Measurements from ENCODE around the gene OR14A2.
"Not testable (repeated sequence)": the region's sequence is repeated elsewhere in the genome, so short reads cannot be mapped to it uniquely, and the experiment has no call there.

OR14A2 gene

DNA sequence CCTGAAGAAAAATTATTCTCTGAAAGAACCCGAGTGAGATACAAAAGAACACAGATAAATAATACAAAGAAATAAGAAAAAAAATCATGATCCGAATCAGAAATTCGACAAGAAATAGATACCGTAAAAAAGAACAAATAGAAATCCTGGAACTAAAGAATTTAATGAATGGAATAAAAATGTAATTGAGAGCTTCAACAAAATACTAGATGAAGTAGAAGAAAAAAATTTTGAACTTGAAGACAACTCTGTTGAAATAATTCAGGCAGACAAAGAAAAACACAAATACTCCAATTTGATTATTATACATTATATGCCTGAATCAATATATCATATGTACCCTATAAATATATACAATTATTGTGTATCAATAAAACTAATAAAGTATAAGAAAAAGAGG is 26.7 kb downstream of the OR14A2 start:
- Histone ChIP-seq H3K4ac (ENCODE audit: low read depth in 1 of 2, low read length in 2 of 2) (no peak overlapping the region), H4K91ac (ENCODE audit: low read length) (no peak overlapping the region), H3K4me2 (ENCODE audit: low read length, poor library complexity, severe bottlenecking) (no peak overlapping the region), H3K27ac (ENCODE audit: low read length, poor library complexity, severe bottlenecking) (no peak overlapping the region), H3K23ac (ENCODE audit: low read length in 2 of 2) (no peak overlapping the region), H2AFZ (ENCODE audit: low read depth, low read length) (no peak overlapping the region), H3K36me3 (ENCODE audit: control insufficient read depth in 1 of 2, insufficient read depth in 2 of 2, low read depth in 1 of 2, low read length in 2 of 2) (no peaks in the 10 kb centered on the region), H3K9ac (ENCODE audit: low read length) (no peak overlapping the region), H2BK15ac (ENCODE audit: low read depth, poor library complexity, severe bottlenecking) (no peak overlapping the region), H2BK5ac (ENCODE audit: low read depth, low read length, poor library complexity, severe bottlenecking) (no peak overlapping the region), H3K4me1 (ENCODE audit: control insufficient read depth, insufficient read depth, low read depth, low read length) (no peaks in the 10 kb centered on the region), H3K27me3 (ENCODE audit: control insufficient read depth in 1 of 2, insufficient read depth in 1 of 2, low read length in 2 of 2) (no peaks in the 10 kb centered on the region), H3K4me3 (ENCODE audit: insufficient read depth in 1 of 2, low read depth in 1 of 2, low read length in 2 of 2) (no peak overlapping the region), H3K9me3 (ENCODE audit: control insufficient read depth, low read length) (peaks cover 58% of the 10 kb centered on the region), H2BK120ac (ENCODE audit: low read depth, low read length) (no peak overlapping the region), H4K8ac (ENCODE audit: low read length) (no peak overlapping the region), H3K79me1 (replicated peaks; ENCODE audit: low read length, poor library complexity, severe bottlenecking) (no peaks in the 10 kb centered on the region), H2AK5ac (ENCODE audit: low read length, severe bottlenecking) (no peak overlapping the region), H2BK12ac (ENCODE audit: low read length in 2 of 2) (no peak overlapping the region), H3K18ac (ENCODE audit: low read depth in 1 of 2, low read length in 2 of 2) (no peak overlapping the region), H3K14ac (ENCODE audit: low read length in 2 of 2) (no peak overlapping the region)
- WGBS, result no CpG with 5 or more reads among the region's 4 CpGs
- no peak for DNase-seq

DNA sequence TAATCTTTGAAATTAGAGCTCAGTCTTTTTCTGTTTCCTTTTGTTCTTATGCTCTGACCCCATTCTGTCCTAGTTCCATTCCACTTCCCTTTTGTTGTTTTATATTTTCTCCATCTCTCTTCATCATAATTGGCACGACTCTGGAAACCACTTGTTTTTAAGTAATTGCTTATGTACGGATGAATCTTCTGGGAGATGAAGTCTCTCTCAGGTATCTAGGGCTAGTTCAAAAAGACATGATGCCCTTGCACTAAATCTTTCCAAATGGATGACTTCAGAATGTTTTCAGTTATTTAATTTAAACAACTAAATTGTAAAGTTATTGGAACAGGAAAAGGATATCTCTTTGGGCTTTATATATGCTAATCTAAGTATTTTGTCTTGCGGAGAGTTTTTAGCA is 31.4 kb downstream of the OR14A2 start, which contains the start of gene OR6F1:
TSS of gene OR6F1 (minus strand) at position 101 of the 400 bp plus-strand sequence. CDS start 3,891 bp downstream, outside the sequence.
- no peak within 1 kb of the TSS for H3K14ac ChIP-seq (ENCODE audit: low read length in 2 of 2)
- H3K23ac ChIP-seq (ENCODE audit: low read length in 2 of 2), result no peak within 1 kb of the TSS
- no peak within 1 kb of the TSS for H3K4ac ChIP-seq (ENCODE audit: low read depth in 1 of 2, low read length in 2 of 2)
- H3K4me3 ChIP-seq (ENCODE audit: insufficient read depth in 1 of 2, low read depth in 1 of 2, low read length in 2 of 2), result no peak within 1 kb of the TSS
- H4K8ac ChIP-seq (ENCODE audit: low read length), result no peak within 1 kb of the TSS
- no peak within 1 kb of the TSS for H3K18ac ChIP-seq (ENCODE audit: low read depth in 1 of 2, low read length in 2 of 2)
- no peak within 1 kb of the TSS for H4K91ac ChIP-seq (ENCODE audit: low read length)
- H2AFZ ChIP-seq (ENCODE audit: low read depth, low read length), result no peak within 1 kb of the TSS
- DNase-seq, result no peak
- no peak within 1 kb of the TSS for H3K4me2 ChIP-seq (ENCODE audit: low read length, poor library complexity, severe bottlenecking)
- no peak within 1 kb of the TSS for H3K9ac ChIP-seq (ENCODE audit: low read length)
- no peak within 1 kb of the TSS for H2BK12ac ChIP-seq (ENCODE audit: low read length in 2 of 2)
- no peaks in the 10 kb centered on the region for H3K27me3 ChIP-seq (ENCODE audit: control insufficient read depth in 1 of 2, insufficient read depth in 1 of 2, low read length in 2 of 2)
- no peak within 1 kb of the TSS for H2BK15ac ChIP-seq (ENCODE audit: low read depth, poor library complexity, severe bottlenecking)
- H3K27ac ChIP-seq (ENCODE audit: low read length, poor library complexity, severe bottlenecking), result no peak within 1 kb of the TSS
- no peak within 1 kb of the TSS for H2BK120ac ChIP-seq (ENCODE audit: low read depth, low read length)
- no peaks in the 10 kb centered on the region for H3K79me1 ChIP-seq (replicated peaks; ENCODE audit: low read length, poor library complexity, severe bottlenecking)
- no peaks in the 10 kb centered on the region for H3K4me1 ChIP-seq (ENCODE audit: control insufficient read depth, insufficient read depth, low read depth, low read length)
- no peak within 1 kb of the TSS for H2BK5ac ChIP-seq (ENCODE audit: low read depth, low read length, poor library complexity, severe bottlenecking)
- no peak within 1 kb of the TSS for H2AK5ac ChIP-seq (ENCODE audit: low read length, severe bottlenecking)
- peaks cover 53% of the 10 kb centered on the region for H3K9me3 ChIP-seq (ENCODE audit: control insufficient read depth, low read length)
- 63% methylated on average over 2 of the region's 3 CpGs for WGBS
- H3K36me3 ChIP-seq (ENCODE audit: control insufficient read depth in 1 of 2, insufficient read depth in 2 of 2, low read depth in 1 of 2, low read length in 2 of 2), result no peaks in the 10 kb centered on the region

DNA sequence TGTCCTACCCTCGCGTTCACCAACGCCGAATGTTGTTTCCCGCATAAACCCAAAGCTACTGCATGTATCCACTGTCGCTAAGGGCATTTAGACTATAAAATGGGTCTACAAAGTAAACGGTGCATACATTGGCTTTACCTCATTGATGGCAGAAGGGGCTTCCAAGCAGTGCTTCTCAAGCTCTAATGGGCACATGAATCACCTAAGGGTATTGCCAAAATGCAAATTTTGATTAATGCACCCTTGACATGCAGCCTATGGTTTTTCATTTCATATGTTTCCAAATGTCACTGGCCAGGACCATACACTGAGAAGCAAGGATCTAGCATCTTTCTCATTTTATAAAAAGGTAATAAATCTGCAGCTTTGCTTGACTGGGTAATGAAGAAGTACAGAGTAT is 34.2 kb downstream of the OR14A2 start:
- H3K4me2 ChIP-seq (ENCODE audit: low read length, poor library complexity, severe bottlenecking), result no peak overlapping the region
- no peak overlapping the region for H2BK12ac ChIP-seq (ENCODE audit: low read length in 2 of 2)
- no peak overlapping the region for H3K4ac ChIP-seq (ENCODE audit: low read depth in 1 of 2, low read length in 2 of 2)
- no peak overlapping the region for H2BK5ac ChIP-seq (ENCODE audit: low read depth, low read length, poor library complexity, severe bottlenecking)
- H3K4me3 ChIP-seq (ENCODE audit: insufficient read depth in 1 of 2, low read depth in 1 of 2, low read length in 2 of 2), result no peak overlapping the region
- peaks cover 46% of the 10 kb centered on the region for H3K9me3 ChIP-seq (ENCODE audit: control insufficient read depth, low read length)
- H3K14ac ChIP-seq (ENCODE audit: low read length in 2 of 2), result no peak overlapping the region
- H3K9ac ChIP-seq (ENCODE audit: low read length), result no peak overlapping the region
- no peak overlapping the region for H3K23ac ChIP-seq (ENCODE audit: low read length in 2 of 2)
- H3K27ac ChIP-seq (ENCODE audit: low read length, poor library complexity, severe bottlenecking), result no peak overlapping the region
- no peaks in the 10 kb centered on the region for H3K79me1 ChIP-seq (replicated peaks; ENCODE audit: low read length, poor library complexity, severe bottlenecking)
- H2BK15ac ChIP-seq (ENCODE audit: low read depth, poor library complexity, severe bottlenecking), result no peak overlapping the region
- no peak overlapping the region for H4K8ac ChIP-seq (ENCODE audit: low read length)
- WGBS, result 92% methylated on average over 7 of the region's 7 CpGs
- H2AK5ac ChIP-seq (ENCODE audit: low read length, severe bottlenecking), result no peak overlapping the region
- H3K18ac ChIP-seq (ENCODE audit: low read depth in 1 of 2, low read length in 2 of 2), result no peak overlapping the region
- H2BK120ac ChIP-seq (ENCODE audit: low read depth, low read length), result no peak overlapping the region
- H3K4me1 ChIP-seq (ENCODE audit: control insufficient read depth, insufficient read depth, low read depth, low read length), result no peaks in the 10 kb centered on the region
- no peaks in the 10 kb centered on the region for H3K27me3 ChIP-seq (ENCODE audit: control insufficient read depth in 1 of 2, insufficient read depth in 1 of 2, low read length in 2 of 2)
- no peak overlapping the region for H4K91ac ChIP-seq (ENCODE audit: low read length)
- H3K36me3 ChIP-seq (ENCODE audit: control insufficient read depth in 1 of 2, insufficient read depth in 2 of 2, low read depth in 1 of 2, low read length in 2 of 2), result no peaks in the 10 kb centered on the region
- no peak overlapping the region for H2AFZ ChIP-seq (ENCODE audit: low read depth, low read length)
- DNase-seq, result no peak

DNA sequence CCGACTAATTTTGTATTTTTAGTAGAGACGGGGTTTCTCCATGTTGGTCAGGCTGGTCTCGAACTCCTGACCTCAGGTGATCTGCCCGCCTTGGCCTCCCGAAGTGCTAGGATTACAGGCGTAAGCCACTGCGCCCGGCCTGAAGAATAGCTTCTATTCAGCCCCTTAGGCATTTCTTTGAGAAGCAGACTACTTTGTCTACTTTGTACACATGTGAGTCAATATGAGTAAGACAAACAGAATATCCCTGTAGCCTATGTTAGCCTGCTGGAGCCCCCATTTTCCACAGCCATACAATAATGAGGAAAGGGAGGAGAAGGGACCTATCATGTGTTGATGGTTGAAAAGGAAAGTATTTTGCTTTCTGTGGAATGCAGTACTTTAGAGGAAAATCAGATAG is 37.3 kb downstream of the OR14A2 start:
- H3K79me1 ChIP-seq (replicated peaks; ENCODE audit: low read length, poor library complexity, severe bottlenecking); H3K4ac ChIP-seq (ENCODE audit: low read depth in 1 of 2, low read length in 2 of 2); H2BK15ac ChIP-seq (ENCODE audit: low read depth, poor library complexity, severe bottlenecking); H4K8ac ChIP-seq (ENCODE audit: low read length); H3K36me3 ChIP-seq (ENCODE audit: control insufficient read depth in 1 of 2, insufficient read depth in 2 of 2, low read depth in 1 of 2, low read length in 2 of 2); H2BK12ac ChIP-seq (ENCODE audit: low read length in 2 of 2); H3K27ac ChIP-seq (ENCODE audit: low read length, poor library complexity, severe bottlenecking); H3K9ac ChIP-seq (ENCODE audit: low read length); H3K23ac ChIP-seq (ENCODE audit: low read length in 2 of 2); H3K27me3 ChIP-seq (ENCODE audit: control insufficient read depth in 1 of 2, insufficient read depth in 1 of 2, low read length in 2 of 2); H3K4me1 ChIP-seq (ENCODE audit: control insufficient read depth, insufficient read depth, low read depth, low read length); DNase-seq; H2AK5ac ChIP-seq (ENCODE audit: low read length, severe bottlenecking); H3K4me2 ChIP-seq (ENCODE audit: low read length, poor library complexity, severe bottlenecking); H3K18ac ChIP-seq (ENCODE audit: low read depth in 1 of 2, low read length in 2 of 2); H3K14ac ChIP-seq (ENCODE audit: low read length in 2 of 2); H2BK5ac ChIP-seq (ENCODE audit: low read depth, low read length, poor library complexity, severe bottlenecking); H4K91ac ChIP-seq (ENCODE audit: low read length); H2BK120ac ChIP-seq (ENCODE audit: low read depth, low read length); H3K4me3 ChIP-seq (ENCODE audit: insufficient read depth in 1 of 2, low read depth in 1 of 2, low read length in 2 of 2); H2AFZ ChIP-seq (ENCODE audit: low read depth, low read length): not testable (repeated sequence)
- H3K9me3 ChIP-seq (ENCODE audit: control insufficient read depth, low read length), result peaks cover 34% of the 10 kb centered on the region
- 78% methylated on average over 5 of the region's 8 CpGs for WGBS
